HFFc6 (cell line): ENCODE data around the gene EHD3. TPM values are rescaled to one million over a fixed set of nuclear protein-coding genes. Genes with fewer than 3 reads are reported as not detected.
"Not testable (repeated sequence)": the region's sequence is repeated elsewhere in the genome, so short reads cannot be mapped to it uniquely, and the experiment has no call there.

Experiments
- DNase-seq: peaks from one replicate; pipeline ENCODE4 v3.0.0-alpha.2; 2018
- H3K27ac Mint-ChIP-seq: 2 replicates; pipeline ENCODE4 v1.8.0; 2020; ENCODE audit warnings: mild to moderate bottlenecking, mixed read lengths
- H3K27me3 Mint-ChIP-seq: 2 replicates; pipeline ENCODE4 v1.8.0; 2021; ENCODE audit warnings: mild to moderate bottlenecking, moderate library complexity, mixed read lengths; ENCODE audit not compliant: insufficient read depth
- H3K36me3 Mint-ChIP-seq: 2 replicates; pipeline ENCODE4 v1.8.0; 2021; ENCODE audit warnings: low read depth, mixed read lengths
- H3K4me1 Mint-ChIP-seq: 2 replicates; pipeline ENCODE4 v1.8.0; 2020; ENCODE audit warnings: low read depth, mixed read lengths
- H3K4me3 Mint-ChIP-seq: 2 replicates; pipeline ENCODE4 v1.8.0; 2020; ENCODE audit warnings: mild to moderate bottlenecking, moderate library complexity, mixed read lengths
- H3K9me3 Mint-ChIP-seq: 2 replicates; pipeline ENCODE4 v1.8.0; 2020; ENCODE audit warnings: mild to moderate bottlenecking, mixed read lengths
- CTCF ChIP-seq: fragments of 200-600 bp; sonication (generic); IDR thresholded peaks from 2 replicates; pipeline ENCODE4 v1.5.0; 2021; ENCODE audit warnings: antibody characterized with exemption, mild to moderate bottlenecking
- total RNA-seq, 6 experiments: library from RNA; stranded (reverse); fragmentation: NEBNext Ultra II Directional; extraction: Animal tissue kit (Norgen Biotek cat#: 25700); gene quantifications; 2 replicates in 1 of 6; 3 replicates in 5 of 6; pipeline ENCODE4 v1.2.3, GENCODE V29; 2021

Gene EHD3
- total RNA-seq, 6 experiments from 2014 or later, result 49.6 to 70.6 (median 62.0) TPM

- H3K27ac Mint-ChIP-seq, result no peak overlapping the region
- no peaks in the 10 kb centered on the region for H3K36me3 Mint-ChIP-seq
- peaks cover 51% of the 10 kb centered on the region for H3K4me1 Mint-ChIP-seq
- no peak overlapping the region for H3K4me3 Mint-ChIP-seq
- no peaks in the 10 kb centered on the region for H3K9me3 Mint-ChIP-seq
- DNase-seq, result no peak
- TF ChIP-seq CTCF, result no peak
- no peaks in the 10 kb centered on the region; the same call in 1 of the 2 replicates for H3K27me3 Mint-ChIP-seq
Measured at GRCh38 chr2:31282634-31283033, 48.7 kb downstream of the EHD3 start.

GRCh38 chr2:31283193-31283919 lies 49.4 kb downstream of the EHD3 start:
- peaks cover 58% of the 10 kb centered on the region for H3K4me1 Mint-ChIP-seq
- H3K27ac Mint-ChIP-seq, H3K27me3 Mint-ChIP-seq, H3K4me3 Mint-ChIP-seq, DNase-seq, H3K9me3 Mint-ChIP-seq, H3K36me3 Mint-ChIP-seq: not testable (repeated sequence)
- peak; percentile 16; the same call in 1 of the 2 replicates for TF ChIP-seq CTCF

GRCh38 chr2:31284107-31284506 lies 50.2 kb downstream of the EHD3 start:
- Mint-ChIP-seq H3K27ac (no peak overlapping the region), H3K4me1 (peaks cover 63% of the 10 kb centered on the region), H3K36me3 (no peaks in the 10 kb centered on the region), H3K4me3 (no peak overlapping the region), H3K27me3 (no peaks in the 10 kb centered on the region), H3K9me3 (no peaks in the 10 kb centered on the region)
- no peak for DNase-seq
- TF ChIP-seq CTCF, result no peak

GRCh38 chr2:31286230-31286629 lies 52.3 kb downstream of the EHD3 start:
- Mint-ChIP-seq H3K27ac (no peak overlapping the region), H3K4me1 (peaks cover 69% of the 10 kb centered on the region), H3K36me3 (no peaks in the 10 kb centered on the region), H3K27me3 (no peaks in the 10 kb centered on the region), H3K9me3 (no peaks in the 10 kb centered on the region), H3K4me3 (no peak overlapping the region)
- TF ChIP-seq CTCF, result no peak
- no peak for DNase-seq

- no peaks in the 10 kb centered on the region for H3K9me3 Mint-ChIP-seq
- no peak overlapping the region for H3K4me3 Mint-ChIP-seq
- peak; percentile 42 for DNase-seq
- peaks cover 64% of the 10 kb centered on the region for H3K4me1 Mint-ChIP-seq
- peak overlapping the region; percentile 83 for H3K27ac Mint-ChIP-seq
- H3K36me3 Mint-ChIP-seq, result no peaks in the 10 kb centered on the region
- H3K27me3 Mint-ChIP-seq, result no peaks in the 10 kb centered on the region
- TF ChIP-seq CTCF, result no peak
Measured at GRCh38 chr2:31286961-31287550, 53.1 kb downstream of the EHD3 start.
